ENCODE measurements around the gene NPTX1. TPM values are rescaled to one million over a fixed set of nuclear protein-coding genes. Genes with fewer than 3 reads are reported as not detected.

NPTX1 gene
- total and polyA plus RNA-seq, 4 donors: 0.56 to 7.5 (median 1.2) TPM

- Histone ChIP-seq H3K9ac (ENCODE audit: insufficient read depth in 1 of 2, low read length in 2 of 2) (no peak overlapping the region), H3K4me3 (no peak overlapping the region), H3K36me3 (ENCODE audit: control insufficient read depth in 4 of 4, insufficient read depth in 4 of 4, low read length in 4 of 4) (peaks cover 0 to 17% (median 4%) of the 10 kb centered on the region in 4 donors), H3K27me3 (ENCODE audit: control insufficient read depth in 3 of 3, insufficient read depth in 3 of 3, low read length in 2 of 3) (no peaks in the 10 kb centered on the region), H3K27ac (ENCODE audit: low read depth in 1 of 2, low read length in 1 of 2) (no peak overlapping the region), H3K4me1 (ENCODE audit: control insufficient read depth in 5 of 5, insufficient read depth in 5 of 5, low read length in 5 of 5) (peaks cover 0 to 3% (median 0%) of the 10 kb centered on the region in 5 donors), H3K9me3 (ENCODE audit: control insufficient read depth in 4 of 4, insufficient read depth in 3 of 4, low read length in 3 of 4) (no peaks in the 10 kb centered on the region)
- DNase-seq: no peak
- WGBS, 2 donors: 90 to 97% methylated on average over 15 of the region's 15 CpGs
- no peak for ATAC-seq (ENCODE audit: insufficient read depth, low FRiP score)
- TF ChIP-seq CTCF (IDR thresholded peaks at IDR 0.05; ENCODE audit: control extremely low read depth, extremely low read depth): no peak
Measured at GRCh38 chr17:80430446-80431245, 45.8 kb downstream of the NPTX1 start.

- peaks cover 0 to 3% (median 0%) of the 10 kb centered on the region in 5 donors for H3K4me1 ChIP-seq (ENCODE audit: control insufficient read depth in 5 of 5, insufficient read depth in 5 of 5, low read length in 5 of 5)
- no peak for TF ChIP-seq CTCF (IDR thresholded peaks at IDR 0.05; ENCODE audit: control extremely low read depth, extremely low read depth)
- H3K9ac ChIP-seq (ENCODE audit: insufficient read depth in 1 of 2, low read length in 2 of 2): no peak overlapping the region
- WGBS, 2 donors: 96 to 97% methylated on average over 33 of the region's 33 CpGs
- no peak for DNase-seq
- ATAC-seq (ENCODE audit: insufficient read depth, low FRiP score): no peak
- no peak overlapping the region for H3K27ac ChIP-seq (ENCODE audit: low read depth in 1 of 2, low read length in 1 of 2)
- no peaks in the 10 kb centered on the region for H3K9me3 ChIP-seq (ENCODE audit: control insufficient read depth in 4 of 4, insufficient read depth in 3 of 4, low read length in 3 of 4)
- H3K27me3 ChIP-seq (ENCODE audit: control insufficient read depth in 3 of 3, insufficient read depth in 3 of 3, low read length in 2 of 3): no peaks in the 10 kb centered on the region
- no peak overlapping the region for H3K4me3 ChIP-seq
- peaks cover 0 to 17% (median 4%) of the 10 kb centered on the region in 4 donors for H3K36me3 ChIP-seq (ENCODE audit: control insufficient read depth in 4 of 4, insufficient read depth in 4 of 4, low read length in 4 of 4)
Measured at GRCh38 chr17:80429356-80430275, 46.8 kb downstream of the NPTX1 start.

GRCh38 chr17:80428796-80429195, 47.6 kb downstream of the NPTX1 start:
- no peak overlapping the region for H3K27ac ChIP-seq (ENCODE audit: low read depth in 1 of 2, low read length in 1 of 2)
- WGBS, 2 donors: 89 to 90% methylated on average over 11 of the region's 11 CpGs
- no peak for DNase-seq
- no peak for TF ChIP-seq CTCF (IDR thresholded peaks at IDR 0.05; ENCODE audit: control extremely low read depth, extremely low read depth)
- no peak for ATAC-seq (ENCODE audit: insufficient read depth, low FRiP score)
- no peak overlapping the region for H3K4me3 ChIP-seq
- H3K9ac ChIP-seq (ENCODE audit: insufficient read depth in 1 of 2, low read length in 2 of 2): no peak overlapping the region
- H3K9me3 ChIP-seq (ENCODE audit: control insufficient read depth in 4 of 4, insufficient read depth in 3 of 4, low read length in 3 of 4): no peaks in the 10 kb centered on the region
- H3K27me3 ChIP-seq (ENCODE audit: control insufficient read depth in 3 of 3, insufficient read depth in 3 of 3, low read length in 2 of 3): no peaks in the 10 kb centered on the region
- peaks cover 0 to 17% (median 4%) of the 10 kb centered on the region in 4 donors for H3K36me3 ChIP-seq (ENCODE audit: control insufficient read depth in 4 of 4, insufficient read depth in 4 of 4, low read length in 4 of 4)
- peaks cover 0 to 3% (median 0%) of the 10 kb centered on the region in 5 donors for H3K4me1 ChIP-seq (ENCODE audit: control insufficient read depth in 5 of 5, insufficient read depth in 5 of 5, low read length in 5 of 5)

Measured in lung (tissue), 12 donors.